Mesodermal cell (in vitro differentiated cells): ENCODE data around the gene SLC35G6.
"Not testable (repeated sequence)": the region's sequence is repeated elsewhere in the genome, so short reads cannot be mapped to it uniquely, and the experiment has no call there.

Experiments
- H3K27ac ChIP-seq: 2 replicates; pipeline ENCODE4 v1.7.0; 2013; ENCODE audit warnings: mild to moderate bottlenecking, low read depth, low read length, moderate library complexity; ENCODE audit not compliant: severe bottlenecking
- H3K36me3 ChIP-seq: 2 replicates; pipeline ENCODE4 v1.7.1; 2013; ENCODE audit warnings: mild to moderate bottlenecking, low read length, moderate library complexity; ENCODE audit not compliant: control insufficient read depth, insufficient read depth
- H3K4me1 ChIP-seq: one replicate; pipeline ENCODE4 v1.7.1; 2013; ENCODE audit warnings: mild to moderate bottlenecking, low read length; ENCODE audit not compliant: insufficient read depth, control insufficient read depth, poor library complexity, severe bottlenecking
- H3K4me3 ChIP-seq: 2 replicates; pipeline ENCODE4 v1.7.0; 2013; ENCODE audit warnings: low read length, control low read depth, mild to moderate bottlenecking; ENCODE audit not compliant: insufficient read depth, poor library complexity, severe bottlenecking; ENCODE audit errors: extremely low read depth
- H3K9me3 ChIP-seq: 2 replicates; pipeline ENCODE4 v1.7.1; 2013; ENCODE audit warnings: mild to moderate bottlenecking, low read length, moderate library complexity; ENCODE audit not compliant: control insufficient read depth
- WGBS, 2 experiments: methylation state at CpG; one replicate each; pipeline ENCODE4 v1.1.5; 2013; ENCODE audit warnings: missing lambda C conversion rate in 2 of 2; ENCODE audit not compliant: insufficient coverage in 2 of 2; 5-methylcytosine and 5-hydroxymethylcytosine counted together

The SLC35G6 gene

GRCh38 chr17:7462474-7463371 is 18.5 kb upstream of the SLC35G6 start:
- peaks cover 53% of the 10 kb centered on the region for H3K36me3 ChIP-seq
- H3K27ac ChIP-seq, result no peak overlapping the region
- H3K4me1 ChIP-seq, result no peaks in the 10 kb centered on the region
- H3K9me3 ChIP-seq, result no peaks in the 10 kb centered on the region
- 93 to 97% methylated on average over 33 to 36 of the region's 44 CpGs for WGBS, 2 experiments
- H3K4me3 ChIP-seq, result no peak overlapping the region

GRCh38 chr17:7463372-7463846 is 17.8 kb upstream of the SLC35G6 start:
- Histone ChIP-seq H3K4me1 (no peaks in the 10 kb centered on the region), H3K36me3 (peaks cover 55% of the 10 kb centered on the region), H3K27ac (no peak overlapping the region), H3K4me3 (no peak overlapping the region), H3K9me3 (no peaks in the 10 kb centered on the region)
- 96 to 97% methylated on average over 10 of the region's 14 CpGs for WGBS, 2 experiments

GRCh38 chr17:7464081-7464480 is 17.2 kb upstream of the SLC35G6 start:
- Histone ChIP-seq H3K9me3 (no peaks in the 10 kb centered on the region), H3K36me3 (peaks cover 55% of the 10 kb centered on the region), H3K4me1 (no peaks in the 10 kb centered on the region), H3K4me3 (no peak overlapping the region), H3K27ac (no peak overlapping the region)
- 100% methylated on average over 1 to 2 of the region's 9 CpGs for WGBS, 2 experiments

- 97 to 99% methylated on average over 25 to 27 of the region's 33 CpGs for WGBS, 2 experiments
- no peak overlapping the region for H3K27ac ChIP-seq
- H3K9me3 ChIP-seq, result no peaks in the 10 kb centered on the region
- no peak overlapping the region for H3K4me3 ChIP-seq
- H3K36me3 ChIP-seq, result peaks cover 55% of the 10 kb centered on the region
- H3K4me1 ChIP-seq, result no peaks in the 10 kb centered on the region
Observed at GRCh38 chr17:7465597-7466275, 15.5 kb upstream of the SLC35G6 start.

- Histone ChIP-seq H3K4me1 (no peaks in the 10 kb centered on the region), H3K27ac (no peak overlapping the region), H3K36me3 (peaks cover 52% of the 10 kb centered on the region), H3K9me3 (no peaks in the 10 kb centered on the region), H3K4me3 (no peak overlapping the region)
- WGBS, 2 experiments, result 96 to 100% methylated on average over 4 to 5 of the region's 9 CpGs
Observed at GRCh38 chr17:7466318-7466638, 15.0 kb upstream of the SLC35G6 start.

GRCh38 chr17:7466639-7467341 is 14.5 kb upstream of the SLC35G6 start:
- H3K4me3 ChIP-seq, result no peak overlapping the region
- H3K27ac ChIP-seq, result no peak overlapping the region
- no peaks in the 10 kb centered on the region for H3K4me1 ChIP-seq
- H3K9me3 ChIP-seq, result no peaks in the 10 kb centered on the region
- H3K36me3 ChIP-seq, result peaks cover 54% of the 10 kb centered on the region
- WGBS, 2 experiments, result 91 to 92% methylated on average over 14 to 15 of the region's 16 CpGs

- Histone ChIP-seq H3K36me3 (peaks cover 48% of the 10 kb centered on the region), H3K4me3 (no peak overlapping the region), H3K4me1 (no peaks in the 10 kb centered on the region), H3K27ac (no peak overlapping the region), H3K9me3 (no peaks in the 10 kb centered on the region)
- WGBS, 2 experiments, result 80 to 100% methylated on average over 1 of the region's 3 CpGs
Observed at GRCh38 chr17:7467498-7467897, 13.7 kb upstream of the SLC35G6 start.

GRCh38 chr17:7468290-7468689 is 13.0 kb upstream of the SLC35G6 start:
- 97 to 100% methylated on average over 9 of the region's 11 CpGs for whole genome bisulfite sequencing, 2 experiments
- no peak overlapping the region for H3K4me3 ChIP-seq
- no peak overlapping the region for H3K27ac ChIP-seq
- H3K36me3 ChIP-seq, result peaks cover 41% of the 10 kb centered on the region
- H3K9me3 ChIP-seq, result no peaks in the 10 kb centered on the region
- no peaks in the 10 kb centered on the region for H3K4me1 ChIP-seq

- H3K27ac ChIP-seq, result no peak overlapping the region
- 95 to 97% methylated on average over 8 to 9 of the region's 12 CpGs for WGBS, 2 experiments
- H3K9me3 ChIP-seq, result no peaks in the 10 kb centered on the region
- no peaks in the 10 kb centered on the region for H3K4me1 ChIP-seq
- H3K4me3 ChIP-seq, result no peak overlapping the region
- peaks cover 34% of the 10 kb centered on the region for H3K36me3 ChIP-seq
Observed at GRCh38 chr17:7468804-7469389, 12.3 kb upstream of the SLC35G6 start.

GRCh38 chr17:7469843-7470242 is 11.4 kb upstream of the SLC35G6 start:
- 95 to 100% methylated on average over 9 to 10 of the region's 12 CpGs for WGBS, 2 experiments
- H3K9me3 ChIP-seq, H3K4me3 ChIP-seq, H3K27ac ChIP-seq, H3K4me1 ChIP-seq: not testable (repeated sequence)
- H3K36me3 ChIP-seq, result peaks cover 31% of the 10 kb centered on the region
